Colon (tissue), 2 donors: ENCODE measurements around the gene NR1D1.

ENCODE experiments used
- FAIRE-seq: peaks from 2 replicates; lab custom pipeline; 2012; peaks lifted over from hg19 to GRCh38; lab: Jason Lieb, UNC
- donor health status: control.
- donor health status: control.

Gene NR1D1

GRCh38 chr17:40097087-40097486 lies 3.3 kb downstream of the NR1D1 start:
- FAIRE-seq: no peak

DNA sequence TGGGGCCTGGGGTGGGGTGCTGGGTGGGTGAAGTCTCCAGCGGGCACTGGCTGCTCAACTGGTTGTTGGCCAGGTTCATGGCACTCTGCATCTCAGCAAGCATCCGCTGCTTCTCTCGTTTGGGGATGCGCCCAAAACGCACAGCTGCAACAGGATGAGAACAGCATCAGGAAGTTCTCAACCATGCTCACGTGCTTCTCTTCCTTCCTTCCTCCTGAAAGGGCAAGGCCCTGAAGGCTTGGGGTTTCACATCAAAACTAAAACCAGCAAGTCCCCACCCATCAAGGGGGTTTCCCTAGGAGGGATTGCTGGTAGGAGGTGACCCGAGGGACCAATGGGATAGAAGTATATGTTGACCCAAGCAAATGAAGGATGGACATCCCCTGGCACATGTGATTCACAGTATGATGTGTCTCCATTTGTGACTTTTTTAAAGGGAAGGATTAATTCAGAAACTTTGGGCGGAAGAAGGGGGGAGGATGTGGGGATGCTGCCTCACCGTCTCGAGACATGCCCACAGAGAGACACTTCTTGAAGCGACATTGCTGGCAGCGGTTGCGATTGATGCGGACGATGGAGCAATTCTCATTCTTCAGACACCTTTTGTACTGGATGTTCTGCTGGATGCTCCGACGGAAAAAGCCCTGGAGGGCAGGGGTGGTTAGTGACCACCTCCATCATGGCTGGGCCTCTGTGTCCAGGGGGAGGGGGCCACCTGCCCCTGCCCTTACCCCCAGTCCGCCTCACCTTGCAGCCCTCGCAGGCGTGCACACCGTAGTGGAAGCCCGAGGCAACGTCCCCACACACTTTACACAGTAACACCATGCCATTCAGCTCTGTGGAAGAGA lies 4.2 kb downstream of the NR1D1 start:
- FAIRE-seq: no peak

DNA sequence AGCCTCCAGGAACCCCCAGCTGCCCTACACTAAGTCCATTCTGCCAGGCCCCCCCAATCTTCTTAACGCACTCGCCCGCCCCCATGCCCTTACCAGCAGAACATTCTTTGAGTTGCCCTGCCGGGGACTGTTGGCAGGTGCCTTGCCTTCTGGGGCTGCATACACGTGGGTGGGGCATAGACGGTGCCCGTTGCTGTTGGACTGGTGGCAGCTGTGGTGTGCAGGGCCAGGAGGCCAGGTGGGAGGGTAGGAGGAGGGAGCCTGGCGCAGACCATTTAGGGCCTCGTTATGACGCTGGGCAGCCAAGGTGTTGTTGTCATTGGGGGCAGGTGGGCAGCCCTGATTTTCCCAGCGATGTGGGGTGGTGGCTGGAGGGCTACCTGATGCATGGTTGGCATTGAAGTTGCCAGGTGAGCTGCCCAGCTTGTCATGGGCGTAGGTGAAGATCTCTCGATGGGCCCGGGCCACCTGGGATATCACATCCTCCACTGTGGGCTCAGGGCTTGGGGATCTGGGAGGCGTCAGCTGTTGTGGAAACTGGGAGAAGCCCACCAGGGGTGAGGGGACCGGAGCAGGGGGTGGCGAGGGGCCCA lies 4.9 kb downstream of the NR1D1 start:
- FAIRE-seq: no peak

- no peak for FAIRE-seq
Measured at GRCh38 chr17:40094874-40095273, 5.5 kb downstream of the NR1D1 start.

DNA sequence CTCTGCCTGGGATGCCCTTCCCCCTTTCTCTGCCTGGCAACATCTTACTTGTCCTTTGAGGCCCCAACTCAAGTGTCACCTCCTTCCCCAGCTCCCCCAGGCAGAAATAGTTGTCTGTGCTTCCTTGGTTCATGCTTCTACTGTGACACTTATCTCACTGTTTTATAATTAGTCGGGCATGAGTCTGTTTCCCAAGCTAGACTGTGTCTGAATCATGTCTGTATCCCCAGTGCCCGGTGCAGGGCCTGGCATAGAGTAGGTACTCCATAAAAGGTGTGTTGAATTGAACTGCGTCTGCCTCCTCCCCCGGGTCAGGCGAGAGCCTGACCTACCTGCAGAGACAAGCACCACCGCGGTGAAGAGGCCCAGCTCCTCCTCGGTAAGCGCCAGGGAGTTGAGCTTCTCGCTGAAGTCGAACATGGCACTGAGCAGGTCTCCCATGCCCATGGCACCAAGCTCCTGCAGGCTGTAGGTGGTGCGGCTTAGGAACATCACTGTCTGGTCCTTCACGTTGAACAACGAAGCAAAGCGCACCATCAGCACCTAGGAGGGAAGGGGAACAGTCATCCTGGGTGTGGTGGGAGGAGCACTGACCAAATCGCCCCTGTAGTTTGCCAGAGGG lies 6.7 kb downstream of the NR1D1 start:
- FAIRE-seq: no peak

- FAIRE-seq: no peak
Measured at GRCh38 chr17:40093005-40093579, 7.3 kb downstream of the NR1D1 start.

DNA sequence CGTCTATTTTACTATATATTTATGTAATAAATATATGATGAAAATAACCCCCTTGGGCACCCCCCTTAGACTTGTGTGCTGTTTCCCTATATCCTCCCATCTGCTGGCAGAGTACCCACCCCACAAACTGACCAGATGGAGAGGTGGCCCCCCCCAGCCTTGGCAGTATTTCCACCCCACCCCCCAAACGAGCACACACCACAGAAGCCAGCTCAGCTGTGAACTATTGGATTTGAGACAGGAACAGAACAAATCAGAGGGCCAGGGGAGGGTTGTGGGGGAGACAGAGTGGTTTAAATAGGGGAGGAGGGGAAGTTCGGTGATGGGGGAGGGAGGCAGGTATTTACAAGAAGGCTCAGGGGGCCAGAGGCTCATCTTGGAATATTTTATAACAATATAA lies 7.8 kb downstream of the NR1D1 start:
- no peak for FAIRE-seq

- FAIRE-seq: no peak
Measured at GRCh38 chr17:40091691-40092397, 8.5 kb downstream of the NR1D1 start.

DNA sequence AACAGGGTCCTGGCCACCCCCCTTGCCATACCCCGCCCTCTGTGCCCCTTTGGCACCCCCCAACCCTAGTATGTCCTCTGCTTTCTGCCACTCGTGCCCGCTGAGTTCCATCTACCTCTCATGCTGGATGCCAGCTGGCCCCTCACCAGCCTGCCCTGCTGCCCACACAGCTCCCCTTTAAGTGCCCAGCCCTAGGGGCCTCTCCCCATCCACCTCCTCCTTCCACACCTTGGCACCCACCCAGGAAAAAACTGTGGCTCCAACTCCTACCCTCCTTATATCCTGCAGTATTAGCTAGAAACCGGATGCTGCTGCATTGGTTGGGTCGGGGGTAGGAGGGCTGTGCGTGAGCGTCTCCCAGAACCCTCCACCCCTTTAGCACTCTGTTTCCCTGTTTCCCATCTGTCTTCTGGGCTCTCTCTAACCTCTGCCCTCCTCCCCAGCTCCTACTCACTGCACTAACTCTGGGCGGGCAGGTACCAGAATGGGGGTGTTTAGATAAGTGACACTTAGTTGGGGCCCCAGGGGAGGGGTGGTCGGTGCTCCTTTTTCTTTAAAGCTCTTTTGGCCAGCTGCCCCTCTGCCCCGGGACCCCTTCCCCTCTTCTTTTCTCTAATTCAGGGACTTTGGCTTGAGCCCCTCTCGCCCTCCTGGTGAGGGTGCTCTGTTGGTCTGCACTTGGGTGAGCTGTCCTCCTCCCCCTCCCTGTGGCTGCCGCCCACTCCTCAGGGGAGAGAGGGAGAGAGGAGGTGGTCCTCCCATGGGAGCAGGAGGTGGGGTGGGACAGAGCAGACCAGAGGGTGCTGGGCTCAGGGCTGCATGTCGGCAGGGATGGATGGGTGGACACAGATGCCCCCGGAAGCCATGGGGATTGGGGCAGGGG lies 9.9 kb downstream of the NR1D1 start:
- FAIRE-seq: no peak

GRCh38 chr17:40089077-40089895 lies 11.1 kb downstream of the NR1D1 start:
- no peak for FAIRE-seq

DNA sequence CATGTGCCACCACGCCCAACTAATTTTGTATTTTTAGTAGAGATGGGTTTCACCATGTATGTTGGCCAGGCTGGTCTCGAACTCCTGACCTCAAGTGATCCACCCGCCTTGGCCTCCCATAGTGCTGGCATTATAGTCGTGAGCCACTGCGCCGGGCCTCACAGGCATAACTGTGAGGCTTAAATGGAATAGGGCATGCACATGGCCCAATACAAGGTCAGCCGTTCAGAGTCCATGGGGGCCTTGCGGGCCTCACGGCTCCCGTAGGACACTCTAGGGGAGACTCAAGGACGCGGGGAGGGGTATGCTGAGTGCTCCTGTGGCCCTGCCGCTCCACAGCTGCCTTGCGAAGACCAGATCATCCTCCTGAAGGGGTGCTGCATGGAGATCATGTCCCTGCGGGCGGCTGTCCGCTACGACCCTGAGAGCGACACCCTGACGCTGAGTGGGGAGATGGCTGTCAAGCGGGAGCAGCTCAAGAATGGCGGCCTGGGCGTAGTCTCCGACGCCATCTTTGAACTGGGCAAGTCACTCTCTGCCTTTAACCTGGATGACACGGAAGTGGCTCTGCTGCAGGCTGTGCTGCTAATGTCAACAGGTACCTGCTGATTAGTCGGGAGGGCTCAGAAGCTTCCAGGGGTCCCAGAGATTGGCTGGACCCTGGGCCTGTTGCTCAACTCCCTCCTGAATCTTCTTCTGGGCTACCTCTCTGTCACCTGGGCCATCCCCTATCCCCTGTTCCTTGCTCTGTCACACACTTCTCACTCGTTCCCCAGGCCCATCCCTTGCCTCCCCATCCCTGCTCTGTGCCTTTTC lies 12.3 kb downstream of the NR1D1 start:
- no peak for FAIRE-seq

GRCh38 chr17:40087049-40087794 lies 13.2 kb downstream of the NR1D1 start:
- FAIRE-seq: no peak

- FAIRE-seq: no peak
Measured at GRCh38 chr17:40086150-40087044, 14.0 kb downstream of the NR1D1 start.

DNA sequence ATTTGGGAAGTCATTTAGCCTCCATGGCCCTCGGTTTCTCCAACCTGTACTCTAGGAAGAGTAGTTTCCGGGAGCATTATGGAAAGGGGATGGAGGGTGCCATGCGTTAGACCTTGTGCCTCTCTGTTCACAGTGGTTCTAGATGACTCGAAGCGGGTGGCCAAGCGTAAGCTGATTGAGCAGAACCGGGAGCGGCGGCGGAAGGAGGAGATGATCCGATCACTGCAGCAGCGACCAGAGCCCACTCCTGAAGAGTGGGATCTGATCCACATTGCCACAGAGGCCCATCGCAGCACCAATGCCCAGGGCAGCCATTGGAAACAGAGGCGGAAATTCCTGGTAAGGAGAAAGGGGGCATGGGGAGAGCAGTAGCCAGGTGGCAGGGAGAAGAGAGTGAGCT lies 15.9 kb downstream of the NR1D1 start:
- no peak for FAIRE-seq

GRCh38 chr17:40079545-40079944 lies 20.8 kb downstream of the NR1D1 start:
- no peak for FAIRE-seq

GRCh38 chr17:40076591-40076990 lies 23.8 kb downstream of the NR1D1 start:
- FAIRE-seq: no peak

DNA sequence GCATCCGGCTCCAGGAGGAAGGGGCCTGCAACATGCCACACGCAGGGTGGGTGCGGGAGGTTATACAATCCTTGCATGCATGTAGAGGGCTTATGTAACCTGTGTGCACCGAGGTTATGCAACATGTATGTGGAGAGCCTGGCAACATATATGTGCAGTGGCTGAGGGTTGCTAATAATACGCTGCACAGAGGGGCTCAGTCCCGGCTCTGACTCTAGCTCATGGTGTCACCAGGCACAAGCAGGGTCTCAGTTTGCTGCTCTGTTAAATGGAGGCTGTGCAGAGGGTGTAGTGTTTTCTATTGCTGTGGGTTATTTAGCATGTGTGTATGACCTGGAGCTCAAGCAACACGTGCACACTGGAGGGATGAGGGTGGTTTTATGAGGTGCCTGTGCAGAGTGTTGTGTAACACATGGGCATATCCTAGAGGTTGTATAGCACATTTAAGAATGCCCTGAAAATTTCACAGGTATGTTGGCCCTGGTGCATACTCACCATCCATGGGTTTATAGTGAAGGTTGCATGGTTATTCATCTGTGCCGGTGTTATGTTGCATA lies 24.4 kb downstream of the NR1D1 start:
- FAIRE-seq: no peak
